NB4 (cell line): ENCODE data around the gene MYORG.

Source experiments
- CTCF ChIP-seq: IDR thresholded peaks from one replicate; pipeline ENCODE4 v1.5.1; 2012; ENCODE audit warnings: low read depth, low read length
- MAX ChIP-seq: IDR thresholded peaks from 2 replicates; pipeline ENCODE4 v1.6.1; 2011; ENCODE audit warnings: low read depth, low read length
- POLR2A ChIP-seq: IDR thresholded peaks from 2 replicates; pipeline ENCODE4 v1.6.1; 2011; ENCODE audit warnings: mild to moderate bottlenecking; ENCODE audit not compliant: insufficient read length; ENCODE audit errors: extremely low read depth

- TF ChIP-seq CTCF (no peak), POLR2A (no peak), MAX (no peak)
These were observed 5.5 kb downstream of the MYORG start for GRCh38 chr9:34370970-34371880.
